Stomach (tissue), 4 donors: ENCODE results near the gene KDM8.

Experiments
- POLR2A ChIP-seq, 4 donors: fragments of 450-650 bp; IDR thresholded peaks; one replicate each; pipeline ENCODE4 v1.6.1; 2016; ENCODE audit warnings: antibody characterized with exemption in 4 of 4, control low read depth in 2 of 4, mild to moderate bottlenecking in 1 of 4, moderate library complexity in 1 of 4
- POLR2AphosphoS5 ChIP-seq, 3 donors: sonication (generic); formaldehyde crosslinking; IDR thresholded peaks; one replicate each; pipeline ENCODE4 v1.6.1; 2016; ENCODE audit warnings: antibody characterized with exemption in 3 of 3
- TF ChIP-seq, protein P1 (sequence below), 7 experiments: fragments of 450-650 bp in 4 of 7; fragments of 200-600 bp in 3 of 7; sonication (generic) in 3 of 7; IDR thresholded peaks; one replicate each; pipeline ENCODE4 v1.5.1; 2016 to 2019; ENCODE audit warnings: antibody characterized with exemption in 7 of 7, control low read depth in 2 of 7, mild to moderate bottlenecking in 1 of 7

- TF ChIP-seq, protein P1, sequence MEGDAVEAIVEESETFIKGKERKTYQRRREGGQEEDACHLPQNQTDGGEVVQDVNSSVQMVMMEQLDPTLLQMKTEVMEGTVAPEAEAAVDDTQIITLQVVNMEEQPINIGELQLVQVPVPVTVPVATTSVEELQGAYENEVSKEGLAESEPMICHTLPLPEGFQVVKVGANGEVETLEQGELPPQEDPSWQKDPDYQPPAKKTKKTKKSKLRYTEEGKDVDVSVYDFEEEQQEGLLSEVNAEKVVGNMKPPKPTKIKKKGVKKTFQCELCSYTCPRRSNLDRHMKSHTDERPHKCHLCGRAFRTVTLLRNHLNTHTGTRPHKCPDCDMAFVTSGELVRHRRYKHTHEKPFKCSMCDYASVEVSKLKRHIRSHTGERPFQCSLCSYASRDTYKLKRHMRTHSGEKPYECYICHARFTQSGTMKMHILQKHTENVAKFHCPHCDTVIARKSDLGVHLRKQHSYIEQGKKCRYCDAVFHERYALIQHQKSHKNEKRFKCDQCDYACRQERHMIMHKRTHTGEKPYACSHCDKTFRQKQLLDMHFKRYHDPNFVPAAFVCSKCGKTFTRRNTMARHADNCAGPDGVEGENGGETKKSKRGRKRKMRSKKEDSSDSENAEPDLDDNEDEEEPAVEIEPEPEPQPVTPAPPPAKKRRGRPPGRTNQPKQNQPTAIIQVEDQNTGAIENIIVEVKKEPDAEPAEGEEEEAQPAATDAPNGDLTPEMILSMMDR (IDR thresholded peaks at IDR 0.05), result no peak
- TF ChIP-seq POLR2A (IDR thresholded peaks at IDR 0.05) (no peak), POLR2AphosphoS5 (IDR thresholded peaks at IDR 0.05) (no peak)
These were observed 39.1 kb downstream of the KDM8 start for GRCh38 chr16:27242398-27242797.
